ENCODE measurements around the gene ATF4. TPM values are rescaled to one million over a fixed set of nuclear protein-coding genes. Genes with fewer than 3 reads are reported as not detected.
A peak's percentile ranks its signal among the peaks of the same experiment; 100 is the strongest.

ATF4 gene
- total RNA-seq, 3 donors from 2014 or later: 201 to 581 (median 205) TPM

DNA sequence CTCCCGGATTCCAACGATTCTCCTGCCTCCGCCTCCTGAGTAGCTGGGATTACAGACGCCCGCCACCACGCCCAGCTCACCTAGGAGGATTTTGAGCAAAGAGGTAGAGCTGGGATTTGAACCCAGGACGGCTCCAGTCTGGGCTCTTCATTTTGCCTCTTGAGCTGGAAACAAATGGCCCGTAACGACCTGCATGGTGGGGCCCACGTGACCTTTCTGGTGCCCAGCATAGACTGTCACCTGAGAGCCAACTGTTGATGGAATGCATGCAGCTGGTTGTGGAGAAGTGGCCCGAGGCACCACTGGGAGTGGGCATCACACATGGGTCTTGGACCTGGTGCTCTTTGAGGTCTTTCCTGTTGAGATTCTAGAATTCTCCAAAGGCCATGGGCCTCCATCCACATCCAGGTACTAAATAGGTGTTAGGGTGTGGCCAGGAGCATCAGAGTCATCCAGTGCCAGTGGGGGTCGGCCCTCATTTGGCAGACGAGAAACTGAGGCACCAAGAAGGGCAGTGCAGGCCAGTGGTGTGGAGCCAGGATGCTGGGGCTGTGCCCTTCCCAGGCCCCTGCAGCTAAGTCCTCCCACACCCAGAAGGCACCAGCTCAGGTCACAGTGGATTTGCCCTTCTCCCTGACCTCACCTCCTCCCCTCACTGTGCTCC is 3.9 kb downstream of the ATF4 start:
- Histone ChIP-seq H3K4me3 (no peak overlapping the region), H3K4me1 (ENCODE audit: low read depth) (peaks cover 50% of the 10 kb centered on the region), H3K9me3 (no peaks in the 10 kb centered on the region), H3K36me3 (ENCODE audit: low read depth) (peaks cover 6% of the 10 kb centered on the region)
- intact Hi-C loops (cut with DNase I, micrococcal nuclease): no loop called here
- TF ChIP-seq, protein P1, sequence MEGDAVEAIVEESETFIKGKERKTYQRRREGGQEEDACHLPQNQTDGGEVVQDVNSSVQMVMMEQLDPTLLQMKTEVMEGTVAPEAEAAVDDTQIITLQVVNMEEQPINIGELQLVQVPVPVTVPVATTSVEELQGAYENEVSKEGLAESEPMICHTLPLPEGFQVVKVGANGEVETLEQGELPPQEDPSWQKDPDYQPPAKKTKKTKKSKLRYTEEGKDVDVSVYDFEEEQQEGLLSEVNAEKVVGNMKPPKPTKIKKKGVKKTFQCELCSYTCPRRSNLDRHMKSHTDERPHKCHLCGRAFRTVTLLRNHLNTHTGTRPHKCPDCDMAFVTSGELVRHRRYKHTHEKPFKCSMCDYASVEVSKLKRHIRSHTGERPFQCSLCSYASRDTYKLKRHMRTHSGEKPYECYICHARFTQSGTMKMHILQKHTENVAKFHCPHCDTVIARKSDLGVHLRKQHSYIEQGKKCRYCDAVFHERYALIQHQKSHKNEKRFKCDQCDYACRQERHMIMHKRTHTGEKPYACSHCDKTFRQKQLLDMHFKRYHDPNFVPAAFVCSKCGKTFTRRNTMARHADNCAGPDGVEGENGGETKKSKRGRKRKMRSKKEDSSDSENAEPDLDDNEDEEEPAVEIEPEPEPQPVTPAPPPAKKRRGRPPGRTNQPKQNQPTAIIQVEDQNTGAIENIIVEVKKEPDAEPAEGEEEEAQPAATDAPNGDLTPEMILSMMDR (IDR thresholded peaks at IDR 0.05): no peak
- DNase-seq (peak in 2 of 3 donors; percentile 31 to 34), ATAC-seq (no peak)

DNA sequence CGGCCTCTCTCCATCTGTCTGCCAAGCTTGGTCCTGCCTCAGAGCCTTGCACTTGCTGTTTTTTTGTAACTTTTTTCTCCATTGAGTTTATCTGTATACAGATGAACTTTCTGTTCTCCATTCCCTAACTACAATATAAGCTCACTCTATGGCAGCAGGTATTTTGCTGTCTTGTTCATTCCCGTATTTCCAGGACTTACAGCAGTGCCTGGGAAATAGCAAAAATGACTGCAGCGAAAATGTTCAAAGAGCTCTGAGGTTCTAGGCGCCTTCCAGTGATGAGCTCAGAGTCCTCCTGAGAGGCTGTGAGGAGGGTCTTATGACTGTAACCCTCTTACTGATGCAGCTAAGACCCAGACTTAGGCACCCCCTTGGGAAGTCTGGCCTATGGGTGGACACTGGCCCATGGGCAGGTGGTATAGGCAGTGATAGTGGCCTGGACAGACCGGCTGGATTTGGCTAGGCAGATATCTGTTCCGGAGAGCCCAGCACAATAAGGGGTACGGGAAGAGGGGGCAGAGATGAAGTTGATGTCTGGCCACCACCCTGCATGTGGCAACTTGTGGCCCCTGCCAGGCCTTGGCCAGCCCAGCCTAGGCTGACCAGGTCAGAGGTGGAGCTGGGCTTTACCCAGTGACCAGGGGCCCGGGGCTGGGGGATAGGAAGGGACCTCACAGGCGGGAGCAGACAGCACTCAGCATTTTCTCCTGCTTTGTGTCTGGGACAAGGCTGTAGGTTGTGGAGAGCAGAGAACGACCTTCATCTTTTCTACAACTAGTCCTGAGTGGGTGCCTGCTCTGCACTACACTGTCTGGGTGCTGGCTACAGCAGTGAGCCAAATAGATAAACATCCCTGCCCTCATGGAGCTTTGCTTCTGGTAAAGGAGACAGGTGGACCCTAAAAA is 4.6 kb downstream of the ATF4 start:
- H3K4me1 ChIP-seq (ENCODE audit: low read depth): peaks cover 56% of the 10 kb centered on the region
- no peak for ATAC-seq
- TF ChIP-seq, protein P1 (IDR thresholded peaks at IDR 0.05): no peak
- intact Hi-C loops (cut with DNase I, micrococcal nuclease): no loop called here
- H3K36me3 ChIP-seq (ENCODE audit: low read depth): peaks cover 6% of the 10 kb centered on the region
- peak in 1 of 3 donors; percentile 37 for DNase-seq
- H3K4me3 ChIP-seq: no peak overlapping the region
- no peaks in the 10 kb centered on the region for H3K9me3 ChIP-seq

DNA sequence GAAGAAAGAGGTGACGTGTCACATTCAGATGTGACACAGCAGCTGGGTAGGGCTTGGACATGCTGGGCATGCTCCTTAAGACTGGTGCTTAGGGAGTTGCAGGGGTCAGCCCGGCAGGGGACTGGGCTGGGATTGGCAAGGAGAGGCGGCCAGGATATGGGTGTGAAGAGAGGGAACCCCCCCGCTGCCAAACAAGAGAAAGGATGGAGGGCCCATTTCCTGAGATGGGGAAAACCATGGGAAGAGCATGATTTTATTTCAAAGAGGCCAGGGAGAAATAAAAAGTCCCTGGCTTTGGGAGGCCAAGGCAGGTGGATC is 5.3 kb downstream of the ATF4 start:
- no peak for ATAC-seq
- TF ChIP-seq, protein P1 (IDR thresholded peaks at IDR 0.05): no peak
- peak in 1 of 3 donors; percentile 48 for DNase-seq
- H3K36me3 ChIP-seq (ENCODE audit: low read depth): peaks cover 6% of the 10 kb centered on the region
- no peaks in the 10 kb centered on the region for H3K9me3 ChIP-seq
- intact Hi-C loops (cut with DNase I, micrococcal nuclease): no loop called here
- H3K4me1 ChIP-seq (ENCODE audit: low read depth): peaks cover 62% of the 10 kb centered on the region
- H3K4me3 ChIP-seq: no peak overlapping the region

DNA sequence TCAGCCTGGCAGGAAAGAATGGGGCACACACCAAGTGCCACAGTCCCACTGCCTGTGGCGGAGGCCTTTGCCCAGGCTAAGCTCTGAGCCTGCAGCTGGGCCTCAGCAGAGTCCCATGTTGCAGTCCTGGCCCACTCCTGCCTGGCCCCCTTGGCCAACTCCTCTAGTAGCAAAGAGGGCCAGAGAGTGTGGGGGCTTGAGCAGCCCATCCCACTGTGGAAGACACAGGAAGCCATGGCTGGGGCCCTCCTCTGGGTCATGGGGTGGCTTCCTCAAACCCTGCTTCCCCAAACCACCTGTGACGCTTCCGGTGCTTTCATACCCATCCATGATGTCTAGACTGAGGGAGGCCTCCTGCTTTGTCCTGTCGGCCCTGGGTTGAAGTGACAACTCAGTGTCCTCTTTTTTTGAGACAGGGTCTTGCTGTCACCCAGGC is 6.4 kb downstream of the ATF4 start:
- DNase-seq: peak in 2 of 3 donors; percentile 40 to 61
- intact Hi-C loops (cut with DNase I, micrococcal nuclease): no loop called here
- TF ChIP-seq, protein P1 (IDR thresholded peaks at IDR 0.05): no peak
- peaks cover 71% of the 10 kb centered on the region for H3K4me1 ChIP-seq (ENCODE audit: low read depth)
- no peaks in the 10 kb centered on the region for H3K9me3 ChIP-seq
- no peak overlapping the region for H3K4me3 ChIP-seq
- peaks cover 6% of the 10 kb centered on the region for H3K36me3 ChIP-seq (ENCODE audit: low read depth)
- no peak for ATAC-seq

DNA sequence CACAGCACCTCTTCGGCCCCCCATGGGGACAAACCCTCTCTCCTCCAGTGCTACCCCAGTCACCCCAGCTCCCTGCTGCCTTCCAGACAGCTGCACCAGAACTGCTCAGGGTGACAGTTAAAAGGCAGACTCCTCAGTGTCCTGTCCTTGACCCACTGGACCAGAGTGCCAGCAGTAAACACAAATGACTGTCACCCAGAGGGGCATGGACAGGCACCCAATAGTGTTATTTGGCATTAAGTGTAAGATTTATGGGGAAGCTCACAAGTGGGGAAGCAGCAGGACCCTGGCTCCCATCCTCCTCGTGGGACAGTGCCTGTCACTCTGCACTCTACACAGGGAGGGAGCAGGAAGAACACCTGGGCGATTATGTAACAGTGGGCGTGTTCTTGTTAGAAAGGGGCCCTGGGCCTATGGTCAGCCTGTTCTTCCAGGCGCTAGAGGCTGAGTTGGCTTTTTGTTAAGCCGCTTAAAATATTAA is 7.2 kb downstream of the ATF4 start:
- Histone ChIP-seq H3K36me3 (ENCODE audit: low read depth) (peaks cover 6% of the 10 kb centered on the region), H3K4me3 (no peak overlapping the region), H3K4me1 (ENCODE audit: low read depth) (peaks cover 66% of the 10 kb centered on the region), H3K9me3 (no peaks in the 10 kb centered on the region)
- intact Hi-C loops (cut with DNase I, micrococcal nuclease): no loop called here
- ATAC-seq (peak; percentile 38), DNase-seq (peak; percentile 52 to 83 (median 59))
- TF ChIP-seq, protein P1 (IDR thresholded peaks at IDR 0.05): no peak

All from mucosa of descending colon (tissue), 3 donors.